ENCODE measurements around the gene NRG3.

- no peak for TF ChIP-seq CTCF (conservative IDR thresholded peaks at IDR 0.05 in 1 of 2, IDR thresholded peaks at IDR 0.05 in 1 of 2; ENCODE audit: low read depth in 1 of 2, low read length in 2 of 2)
- no peak for TF ChIP-seq EZH2 (IDR thresholded peaks at IDR 0.05; ENCODE audit: low read length, missing control alignments)
These were observed 809.0 kb downstream of the NRG3 start for GRCh38 chr10:82683945-82684344.

Measured in fibroblast of lung (primary cell).